SU-DHL-6 (cell line): ENCODE measurements around the gene SRPRB.

Source experiments
- H2AFZ ChIP-seq: fragments of 200-600 bp; sonication (generic); 2 replicates; pipeline ENCODE4 v1.6.1; 2014; ENCODE audit warnings: low read depth, mild to moderate bottlenecking, moderate library complexity, mixed read lengths, antibody characterized with exemption, low read length; ENCODE audit not compliant: severe bottlenecking
- H3F3A ChIP-seq: fragments of 200-600 bp; shearing (Covaris generic); 2 replicates; pipeline ENCODE4 v1.6.0; 2016; ENCODE audit warnings: antibody characterized with exemption, mild to moderate bottlenecking; ENCODE audit not compliant: insufficient read depth
- H3K27ac ChIP-seq: fragments of 200-600 bp; sonication (generic); 2 replicates; pipeline ENCODE4 v1.5.1; 2016; ENCODE audit warnings: low read depth, mild to moderate bottlenecking, low read length, moderate library complexity, mixed read lengths
- H3K27me3 ChIP-seq: fragments of 200-600 bp; sonication (generic), shearing (Covaris generic); 2 replicates; pipeline ENCODE4 v1.6.0; 2014; ENCODE audit warnings: mild to moderate bottlenecking, low read length
- H3K36me3 ChIP-seq: fragments of 200-600 bp; sonication (generic); 2 replicates; pipeline ENCODE4 v1.6.1; 2014; ENCODE audit warnings: mild to moderate bottlenecking, low read length, mixed read lengths
- H3K4me2 ChIP-seq: fragments of 300-600, 200-600 bp; shearing (Covaris generic), sonication (generic); 2 replicates; pipeline ENCODE4 v1.6.0; 2014; ENCODE audit warnings: low read length, low read depth, mild to moderate bottlenecking; ENCODE audit not compliant: poor library complexity, severe bottlenecking
- H3K4me3 ChIP-seq: fragments of 200-600 bp; sonication (generic); 2 replicates; pipeline ENCODE4 v1.5.1; 2014; ENCODE audit warnings: antibody characterized with exemption, low read length, mild to moderate bottlenecking, mixed read lengths; ENCODE audit not compliant: insufficient read depth, poor library complexity, severe bottlenecking
- H3K79me2 ChIP-seq: fragments of 200-600 bp; sonication (generic); 2 replicates; pipeline ENCODE4 v1.6.1; 2014; ENCODE audit warnings: mild to moderate bottlenecking, low read length, moderate library complexity; ENCODE audit not compliant: insufficient read depth
- H3K9ac ChIP-seq: fragments of 200-600 bp; sonication (generic); 2 replicates; pipeline ENCODE4 v1.7.0; 2014; ENCODE audit warnings: mild to moderate bottlenecking, low read length
- H3K9me2 ChIP-seq: fragments of 200-600 bp; sonication (generic); replicated peaks from 2 replicates; pipeline ENCODE4 v1.6.1; 2014; ENCODE audit warnings: low read length; ENCODE audit not compliant: insufficient read depth
- H3K9me3 ChIP-seq: fragments of 200-600 bp; sonication (generic); 2 replicates; pipeline ENCODE4 v1.6.1; 2014; ENCODE audit warnings: low read length, mixed read lengths; ENCODE audit not compliant: insufficient read depth
- H4K20me1 ChIP-seq: fragments of 200-600 bp; sonication (generic); 2 replicates; pipeline ENCODE4 v1.6.1; 2014; ENCODE audit warnings: low read depth, mild to moderate bottlenecking, antibody characterized with exemption, low read length, moderate library complexity, mixed read lengths
- CTCF ChIP-seq: fragments of 200-600 bp; sonication (generic); IDR thresholded peaks from one replicate; pipeline ENCODE4 v1.5.1; 2017; ENCODE audit warnings: antibody characterized with exemption, mild to moderate bottlenecking, low read length, moderate library complexity; ENCODE audit not compliant: insufficient read depth, poor library complexity, severe bottlenecking
- EZH2phosphoT487 ChIP-seq: fragments of 200-600 bp; sonication (generic), shearing (Covaris generic); conservative IDR thresholded peaks from 2 replicates; pipeline ENCODE4 v1.6.1; 2018; ENCODE audit warnings: mild to moderate bottlenecking, antibody characterized with exemption, low read length, moderate library complexity, mixed read lengths

The SRPRB gene

GRCh38 chr3:133849346-133849745, 43.7 kb downstream of the SRPRB start:
- H3K4me3 ChIP-seq: no peak overlapping the region
- no peak overlapping the region for H3K4me2 ChIP-seq
- H3K27ac ChIP-seq: no peak overlapping the region
- H3K79me2 ChIP-seq: no peaks in the 10 kb centered on the region
- no peaks in the 10 kb centered on the region for H4K20me1 ChIP-seq
- H3K9me3 ChIP-seq: no peaks in the 10 kb centered on the region
- H3K9me2 ChIP-seq: no peaks in the 10 kb centered on the region
- TF ChIP-seq CTCF (no peak), EZH2phosphoT487 (no peak)
- H3K36me3 ChIP-seq: no peaks in the 10 kb centered on the region
- H3K9ac ChIP-seq: no peak overlapping the region
- H2AFZ ChIP-seq: no peak overlapping the region
- no peaks in the 10 kb centered on the region for H3K27me3 ChIP-seq
- no peaks in the 10 kb centered on the region for H3F3A ChIP-seq

- Histone ChIP-seq H3K27me3 (no peaks in the 10 kb centered on the region), H3K27ac (no peak overlapping the region), H3K9ac (no peak overlapping the region), H3K4me3 (no peak overlapping the region), H3K4me2 (no peak overlapping the region), H3F3A (no peaks in the 10 kb centered on the region), H3K9me3 (no peaks in the 10 kb centered on the region), H4K20me1 (no peaks in the 10 kb centered on the region), H3K9me2 (no peaks in the 10 kb centered on the region), H3K36me3 (no peaks in the 10 kb centered on the region), H2AFZ (no peak overlapping the region), H3K79me2 (no peaks in the 10 kb centered on the region)
- no peak for TF ChIP-seq CTCF
- no peak for TF ChIP-seq EZH2phosphoT487
Observed at GRCh38 chr3:133850034-133850433, 44.4 kb downstream of the SRPRB start.

- no peaks in the 10 kb centered on the region for H3K27me3 ChIP-seq
- no peak overlapping the region for H3K4me3 ChIP-seq
- no peaks in the 10 kb centered on the region for H4K20me1 ChIP-seq
- H3K27ac ChIP-seq: no peak overlapping the region
- no peaks in the 10 kb centered on the region for H3K9me2 ChIP-seq
- no peaks in the 10 kb centered on the region for H3K9me3 ChIP-seq
- H3K4me2 ChIP-seq: no peak overlapping the region
- H2AFZ ChIP-seq: no peak overlapping the region
- H3K79me2 ChIP-seq: no peaks in the 10 kb centered on the region
- no peak overlapping the region for H3K9ac ChIP-seq
- H3F3A ChIP-seq: no peaks in the 10 kb centered on the region
- TF ChIP-seq EZH2phosphoT487 (no peak), CTCF (no peak)
- no peaks in the 10 kb centered on the region for H3K36me3 ChIP-seq
Observed at GRCh38 chr3:133851266-133851906, 45.8 kb downstream of the SRPRB start.
